Measurements from ENCODE around the gene NDUFA5.

Gene NDUFA5

DNA sequence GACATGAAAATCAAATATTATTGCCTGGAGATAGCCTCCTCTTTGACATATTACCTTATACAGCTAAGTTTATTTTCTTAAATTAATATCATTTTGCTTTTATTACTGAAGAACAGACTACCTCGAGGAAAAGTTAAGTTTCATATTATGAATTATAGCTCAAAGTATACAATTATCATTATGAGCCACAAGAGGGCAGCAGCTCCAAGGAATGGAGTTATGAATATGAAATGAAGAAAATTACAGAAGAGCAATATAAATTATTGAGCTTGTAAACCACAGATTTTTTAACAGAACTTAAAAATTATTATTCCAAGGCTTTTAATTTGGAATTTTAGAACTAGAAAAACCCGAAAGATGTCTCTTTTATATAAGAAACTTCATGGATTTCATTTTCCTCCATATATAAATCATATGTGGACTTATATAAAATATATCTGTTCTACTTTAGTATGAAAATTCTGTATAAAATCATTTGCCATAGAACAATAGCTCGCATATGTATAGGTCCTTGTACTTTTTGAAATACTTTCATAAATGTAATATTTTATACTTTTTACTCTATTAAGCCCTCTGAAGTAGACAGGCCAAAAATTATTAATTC, 63.3 kb downstream of the NDUFA5 start:
- TF ChIP-seq GATA2 (IDR thresholded peaks at IDR 0.05; ENCODE audit: low read depth, low read length) (no peak), GATA3 (IDR thresholded peaks at IDR 0.05; ENCODE audit: low read depth, low read length) (no peak)

GRCh38 chr7:123492485-123492884, 65.1 kb downstream of the NDUFA5 start:
- TF ChIP-seq GATA2 (IDR thresholded peaks at IDR 0.05; ENCODE audit: low read depth, low read length), result no peak
- TF ChIP-seq GATA3 (IDR thresholded peaks at IDR 0.05; ENCODE audit: low read depth, low read length), result no peak

All from SH-SY5Y (cell line).